Measurements from ENCODE around the gene FAM9B.
"Not testable (repeated sequence)": the region's sequence is repeated elsewhere in the genome, so short reads cannot be mapped to it uniquely, and the experiment has no call there.

Gene FAM9B

DNA sequence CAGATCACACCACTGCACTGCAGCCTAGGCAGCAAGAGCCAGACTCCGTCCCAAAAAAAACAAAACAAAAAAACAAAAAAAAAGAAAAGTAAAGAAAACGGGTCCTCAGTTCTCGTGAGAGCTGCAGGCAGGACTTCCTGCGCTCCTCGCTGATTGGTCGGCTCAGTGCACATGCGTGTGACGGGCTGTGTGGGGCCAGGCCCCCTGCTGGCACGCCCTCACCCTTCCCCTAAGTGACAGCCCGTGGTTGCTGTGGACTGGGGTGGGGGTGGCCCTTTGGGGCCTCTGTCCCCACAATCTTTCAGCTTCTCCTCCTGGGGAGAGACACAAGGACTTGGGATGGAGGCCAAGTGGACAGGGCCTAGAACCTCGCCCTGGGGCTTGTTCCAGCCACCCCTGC lies at the start of gene FAM9B:
FAM9B (minus strand) TSS at position 139 of the 400 bp plus-strand sequence. CDS start 1,141 bp downstream, outside the sequence.
- no peak for DNase-seq (ENCODE audit: low read depth)

GRCh38 chrX:9081271-9081670 lies 47.3 kb upstream of the FAM9B start:
- no peak for DNase-seq (ENCODE audit: low read depth)

DNA sequence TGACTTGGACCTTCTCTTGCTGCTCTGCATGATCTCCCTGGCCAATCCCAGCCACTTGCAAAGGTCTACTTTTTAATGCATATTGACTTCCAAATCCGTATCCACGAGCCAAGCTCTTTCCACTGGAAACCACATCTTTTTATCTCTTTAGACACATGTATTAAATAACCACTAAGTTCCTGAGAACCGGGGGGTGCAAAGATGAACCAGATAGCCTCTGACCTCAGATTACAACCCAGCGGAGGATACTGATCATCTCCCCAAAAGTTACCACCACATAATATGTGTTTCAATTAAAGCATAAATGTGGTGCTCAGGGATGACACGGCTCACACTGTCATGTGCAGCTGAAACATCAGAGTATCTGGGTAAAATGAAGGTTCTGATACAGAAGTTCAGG lies 40.4 kb upstream of the FAM9B start:
- no peak for DNase-seq (ENCODE audit: low read depth)

DNA sequence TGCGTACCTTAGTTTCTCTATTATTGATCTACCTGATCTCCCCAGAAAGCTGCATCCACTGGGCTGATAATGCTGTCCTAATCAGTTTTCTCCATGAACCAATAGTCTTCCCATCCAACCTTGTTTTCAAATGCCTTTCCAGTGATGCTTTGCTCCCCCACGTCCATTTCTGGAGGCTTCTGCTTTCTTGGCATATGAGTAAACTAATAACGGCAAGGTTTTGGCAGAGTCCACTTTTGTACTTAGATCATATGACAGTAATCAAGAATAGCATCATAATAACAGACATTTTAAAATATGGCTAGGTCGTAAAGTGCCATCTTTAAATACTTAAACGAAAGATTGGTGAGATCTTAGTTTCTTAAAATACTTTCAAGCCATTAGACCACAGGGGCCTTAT lies 38.4 kb upstream of the FAM9B start:
- DNase-seq (ENCODE audit: low read depth) = no peak

GRCh38 chrX:9071031-9071650 lies 37.2 kb upstream of the FAM9B start:
- no peak for DNase-seq (ENCODE audit: low read depth)

GRCh38 chrX:9069573-9069972 lies 35.6 kb upstream of the FAM9B start:
- DNase-seq (ENCODE audit: low read depth) = no peak

DNA sequence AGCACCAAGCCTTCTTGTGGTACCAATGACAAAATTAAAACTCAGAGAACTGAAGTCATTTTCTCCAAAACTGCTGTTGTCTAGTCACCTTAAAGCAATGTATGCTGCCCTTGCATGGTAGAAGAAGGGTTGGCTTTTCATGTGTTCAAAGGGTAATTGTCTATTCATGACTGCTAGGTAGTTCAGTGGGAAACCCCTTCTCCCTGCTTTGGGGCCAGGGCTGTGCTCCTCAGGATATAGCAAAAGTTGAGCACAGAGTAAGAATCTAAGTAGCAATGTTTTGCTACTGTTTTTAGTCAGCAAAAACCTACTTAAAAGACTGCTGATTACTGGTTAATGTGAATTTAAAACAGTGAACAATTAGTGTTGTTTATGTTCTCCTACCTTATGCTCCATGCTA lies 30.8 kb upstream of the FAM9B start:
- DNase-seq (ENCODE audit: low read depth) = no peak

GRCh38 chrX:9062641-9063040 lies 28.7 kb upstream of the FAM9B start:
- DNase-seq (ENCODE audit: low read depth) = no peak

- no peak for DNase-seq (ENCODE audit: low read depth)
These were observed 21.4 kb upstream of the FAM9B start for GRCh38 chrX:9055354-9055753.

DNA sequence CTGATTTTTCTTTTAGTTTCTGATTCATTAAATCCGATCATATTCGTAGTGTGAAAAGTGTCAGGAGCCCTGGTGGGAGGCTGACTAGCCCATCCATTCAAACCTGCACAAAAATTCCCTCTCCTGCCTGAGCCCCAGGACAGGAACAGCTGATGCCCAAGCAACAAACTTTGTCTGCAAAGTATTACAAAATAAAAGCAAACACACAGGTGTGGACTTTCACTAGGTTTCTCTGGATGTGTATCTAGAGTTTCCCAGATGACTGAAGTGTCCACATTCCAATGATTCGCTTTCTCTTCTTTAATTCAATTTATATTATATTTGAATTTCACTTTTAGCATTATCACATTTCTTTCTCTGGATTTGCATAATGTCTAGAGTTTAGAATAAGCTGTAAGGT lies 18.2 kb upstream of the FAM9B start:
- no peak for DNase-seq (ENCODE audit: low read depth)

GRCh38 chrX:9050331-9050730 lies 16.4 kb upstream of the FAM9B start:
- DNase-seq (ENCODE audit: low read depth) = no peak

GRCh38 chrX:9048801-9049200 lies 14.9 kb upstream of the FAM9B start:
- DNase-seq (ENCODE audit: low read depth) = no peak

- DNase-seq (ENCODE audit: low read depth) = no peak
These were observed 4.3 kb upstream of the FAM9B start for GRCh38 chrX:9038244-9038643.

DNA sequence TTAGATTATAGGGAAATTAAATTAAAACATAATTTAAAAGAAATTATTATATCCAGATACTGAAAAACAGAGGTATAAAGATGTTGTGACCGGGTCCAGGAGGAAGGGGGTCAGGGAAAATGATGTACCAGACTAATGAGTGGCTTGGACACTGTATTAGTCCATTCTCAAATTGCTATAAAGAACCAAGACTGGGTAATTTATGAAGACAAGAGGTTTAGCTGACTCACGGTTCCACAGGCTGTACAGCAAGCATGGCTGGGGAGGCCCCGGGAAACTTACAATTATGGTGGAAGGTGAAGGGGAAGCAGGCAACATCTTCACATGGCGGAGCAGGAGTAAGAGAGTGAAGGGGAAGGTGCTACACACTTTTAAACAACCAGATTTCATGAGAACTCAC lies 3.4 kb upstream of the FAM9B start:
- no peak for DNase-seq (ENCODE audit: low read depth)

- no peak for DNase-seq (ENCODE audit: low read depth)
These were observed 341 bp downstream of the FAM9B start for GRCh38 chrX:9033586-9033985.

GRCh38 chrX:9033179-9033578 lies 748 bp downstream of the FAM9B start:
- no peak for DNase-seq (ENCODE audit: low read depth)

DNA sequence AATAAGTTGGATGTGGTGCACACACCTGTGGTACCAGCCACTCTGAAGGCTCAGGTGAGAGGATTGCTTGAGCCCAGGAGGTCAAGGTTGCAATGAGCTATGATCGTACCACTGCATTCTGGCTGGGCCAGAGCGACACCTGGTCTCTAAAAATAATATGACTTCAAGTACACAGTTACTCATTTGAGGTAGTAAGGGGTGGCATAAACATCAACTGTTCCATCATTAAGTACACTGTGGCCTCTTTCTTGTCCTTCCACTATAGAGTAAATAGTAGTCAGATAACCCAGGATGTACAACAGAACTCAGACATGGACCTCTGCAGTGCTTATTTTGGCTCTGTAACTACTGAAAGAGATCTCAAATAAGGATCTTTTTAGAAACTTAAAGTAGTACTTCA lies 10.6 kb downstream of the FAM9B start:
- DNase-seq (ENCODE audit: low read depth) = no peak

DNA sequence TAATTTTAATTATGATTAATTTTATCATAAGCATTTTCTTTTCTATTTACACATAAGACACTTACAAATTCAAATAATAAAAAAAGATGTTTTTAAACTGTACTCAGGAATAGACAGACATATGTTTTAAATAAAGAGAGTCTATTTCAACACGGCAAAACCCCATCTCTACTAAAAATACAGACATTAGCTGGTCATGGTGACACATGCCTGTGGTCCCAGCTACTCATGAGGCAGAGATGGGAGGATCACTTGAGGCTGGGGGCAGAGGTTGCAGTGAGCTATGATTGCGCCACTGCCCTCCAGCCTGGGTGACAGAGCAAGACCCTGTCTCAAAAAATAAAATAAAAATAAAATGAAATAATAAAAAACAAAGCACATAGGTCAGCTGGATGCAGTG lies 14.8 kb downstream of the FAM9B start:
- DNase-seq (ENCODE audit: low read depth) = no peak

DNA sequence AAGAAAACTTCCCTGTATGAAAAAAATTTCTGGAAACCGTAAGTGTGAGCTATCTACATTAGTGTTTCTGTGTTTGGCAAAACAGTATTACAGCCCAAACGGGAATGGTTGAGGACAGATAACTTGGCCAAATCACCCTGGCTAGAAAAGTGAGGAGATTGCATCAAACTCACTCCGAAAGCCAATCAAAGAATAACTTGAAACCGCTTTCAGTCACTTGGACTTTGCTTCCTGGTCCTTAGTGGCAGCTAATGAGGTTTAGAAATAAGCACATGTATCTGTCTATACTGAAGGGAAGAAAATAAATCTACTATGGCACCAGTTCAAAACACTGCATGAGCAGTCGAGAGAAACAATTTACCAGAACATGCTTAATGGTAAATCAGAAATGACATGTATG lies 15.6 kb downstream of the FAM9B start:
- not testable (repeated sequence) for DNase-seq (ENCODE audit: low read depth)

- no peak for DNase-seq (ENCODE audit: low read depth)
These were observed 30.9 kb downstream of the FAM9B start for GRCh38 chrX:9003041-9003440.

GRCh38 chrX:8988446-8988845 lies 45.5 kb downstream of the FAM9B start:
- no peak for DNase-seq (ENCODE audit: low read depth)

DNA sequence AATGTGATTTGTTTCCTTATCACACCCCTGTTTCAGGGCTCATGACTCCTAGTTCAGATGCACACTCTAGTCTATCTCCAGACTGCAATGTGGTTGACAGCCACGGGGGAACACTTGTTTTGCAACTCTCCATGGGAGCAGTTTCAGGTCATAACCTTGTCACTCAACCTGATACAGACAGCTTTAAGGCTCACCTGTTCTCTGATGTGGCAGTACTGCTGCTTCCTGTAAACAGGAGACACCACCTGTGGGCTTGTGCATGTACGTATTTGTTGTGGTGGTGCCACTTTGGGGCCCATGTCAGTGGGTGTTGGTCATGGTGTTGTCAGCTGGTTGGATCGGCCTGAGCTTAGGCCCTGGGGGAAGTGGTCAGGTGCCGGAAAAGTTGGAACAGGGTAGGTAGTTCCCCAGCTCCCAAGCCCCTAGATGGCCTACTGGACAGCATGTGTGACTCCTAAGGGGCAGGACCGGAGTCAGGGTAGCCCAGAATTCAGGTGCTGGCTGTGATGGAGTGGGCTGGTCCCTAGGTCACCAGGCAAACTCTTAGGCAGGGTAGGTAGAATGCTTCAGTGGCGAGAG lies 46.2 kb downstream of the FAM9B start:
- DNase-seq (ENCODE audit: low read depth) = no peak

- DNase-seq (ENCODE audit: low read depth) = no peak
These were observed 49.7 kb downstream of the FAM9B start for GRCh38 chrX:8984231-8984630.

DNA sequence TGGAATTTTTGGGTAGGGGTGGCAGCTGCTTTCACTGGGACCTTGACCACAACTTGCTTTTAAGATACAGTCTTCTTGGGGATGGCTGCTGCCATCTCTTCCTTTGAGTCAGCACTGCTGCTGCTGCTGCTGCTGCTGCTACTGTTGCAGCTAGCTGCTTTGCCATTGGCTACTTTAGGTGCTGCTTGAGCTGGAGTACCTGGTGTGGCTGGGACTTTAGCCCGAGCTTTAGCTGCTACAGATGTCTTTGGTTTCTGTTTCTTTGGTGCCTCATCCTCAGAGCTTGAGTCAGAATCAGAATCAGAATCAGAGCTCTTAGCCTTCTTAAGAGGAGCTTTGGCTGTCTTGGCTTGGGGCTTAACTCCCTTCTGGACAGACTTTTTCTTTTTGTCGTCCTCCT lies 52.2 kb downstream of the FAM9B start:
- no peak for DNase-seq (ENCODE audit: low read depth)

Measured in activated T-cell treated with anti-CD3 and anti-CD28 coated beads for 1 hour (primary cell).